Activated T-helper 1 cell treated with Interleukin-2 at 50 U/mL for 16 hours (primary cell): ENCODE results near the gene HERC3.

Experiments used
- DNase-seq: peaks from one replicate; pipeline ENCODE4 v3.0.0-alpha.2; 2020; ENCODE audit warnings: low read depth

Gene HERC3

GRCh38 chr4:88591787-88592599 lies at the start of gene HERC3:
Gene HERC3, plus strand, starts transcription at chr4:88592480. Its CDS starts 13,344 bp downstream, at chr4:88605824.
- peak; percentile 84 for DNase-seq

DNA sequence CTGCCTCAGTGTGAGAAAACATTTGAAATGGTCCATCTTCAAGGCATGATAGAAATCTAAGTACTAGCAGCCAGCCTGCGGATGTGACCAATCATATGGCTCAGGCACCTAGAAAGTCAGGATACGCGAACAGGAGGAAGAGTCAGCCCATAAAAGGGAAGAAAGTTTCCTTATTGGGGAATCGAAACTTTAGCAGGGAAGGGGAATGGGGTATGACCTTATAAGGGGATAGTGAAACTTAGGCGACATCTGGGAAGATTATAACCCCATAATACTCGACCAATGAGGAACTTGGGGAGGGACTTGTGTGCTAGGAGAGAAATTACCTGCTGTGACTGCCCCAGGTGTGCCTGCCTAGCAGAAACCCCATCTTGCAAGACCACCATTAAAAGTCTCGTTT lies 42.5 kb upstream of the HERC3 start:
- DNase-seq = no peak

DNA sequence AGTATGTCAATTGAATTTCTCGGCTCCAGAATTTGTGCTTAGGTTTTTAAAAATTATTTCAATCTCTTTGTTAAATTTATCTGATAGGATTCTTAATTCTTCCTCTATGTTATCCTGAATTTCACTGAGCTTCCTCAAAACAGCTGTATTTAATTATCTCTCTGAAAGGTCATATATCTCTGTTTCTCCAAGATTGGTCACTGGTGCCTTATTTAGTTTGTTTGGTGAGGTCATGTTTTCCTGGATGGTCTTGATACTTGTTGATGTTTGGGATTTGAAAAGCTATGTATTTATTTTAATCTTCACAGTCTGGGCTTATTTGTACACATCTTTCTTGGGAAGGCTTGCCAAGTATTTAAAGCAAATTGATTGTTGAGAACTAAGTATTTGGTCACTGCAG lies 24.7 kb upstream of the HERC3 start:
- DNase-seq = no peak

GRCh38 chr4:88570001-88570400 lies 22.3 kb upstream of the HERC3 start:
- no peak for DNase-seq

- DNase-seq = no peak
These were observed 18.9 kb upstream of the HERC3 start for GRCh38 chr4:88573276-88573980.

DNA sequence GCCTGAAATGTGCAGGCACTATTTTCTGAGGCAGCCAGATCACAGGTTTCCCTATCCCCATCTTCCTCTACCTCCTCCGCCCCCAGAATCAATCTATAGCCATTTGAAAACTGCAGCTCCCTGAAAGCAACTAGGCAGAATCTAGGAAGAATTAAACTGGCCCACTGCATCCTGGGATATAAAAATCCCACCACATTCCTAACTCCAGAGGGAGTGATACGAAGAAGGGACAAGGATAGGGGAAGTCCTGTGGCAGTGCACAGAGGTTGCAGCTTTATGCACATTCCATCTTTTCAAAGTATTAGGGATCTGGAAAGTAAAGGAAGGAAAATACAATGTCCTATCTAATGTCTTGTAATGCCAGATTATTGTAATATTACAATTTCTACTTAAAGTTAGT lies 18.3 kb upstream of the HERC3 start:
- no peak for DNase-seq

- DNase-seq = no peak
These were observed 17.1 kb upstream of the HERC3 start for GRCh38 chr4:88575186-88575585.

DNA sequence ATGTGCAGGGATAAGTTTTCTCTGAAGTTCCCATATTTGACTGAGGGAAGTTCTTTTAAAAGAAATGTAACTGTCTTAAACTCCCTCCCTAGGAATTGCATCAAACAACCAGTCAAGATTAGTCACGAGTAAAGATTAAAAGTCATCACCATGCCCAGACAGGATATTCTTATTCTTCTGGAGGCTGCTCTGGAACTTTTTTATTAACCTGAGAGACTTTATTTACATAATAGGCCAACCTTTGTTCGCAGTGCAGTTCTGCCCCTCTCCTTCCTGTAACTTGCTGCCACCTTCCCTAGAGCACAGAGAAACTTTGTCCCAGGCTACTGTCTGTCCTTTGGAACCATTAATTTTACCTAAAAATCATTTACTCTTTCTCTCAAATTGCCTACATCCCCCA lies 9.8 kb upstream of the HERC3 start:
- DNase-seq = no peak

GRCh38 chr4:88583631-88584470 lies 8.4 kb upstream of the HERC3 start:
- no peak for DNase-seq

DNA sequence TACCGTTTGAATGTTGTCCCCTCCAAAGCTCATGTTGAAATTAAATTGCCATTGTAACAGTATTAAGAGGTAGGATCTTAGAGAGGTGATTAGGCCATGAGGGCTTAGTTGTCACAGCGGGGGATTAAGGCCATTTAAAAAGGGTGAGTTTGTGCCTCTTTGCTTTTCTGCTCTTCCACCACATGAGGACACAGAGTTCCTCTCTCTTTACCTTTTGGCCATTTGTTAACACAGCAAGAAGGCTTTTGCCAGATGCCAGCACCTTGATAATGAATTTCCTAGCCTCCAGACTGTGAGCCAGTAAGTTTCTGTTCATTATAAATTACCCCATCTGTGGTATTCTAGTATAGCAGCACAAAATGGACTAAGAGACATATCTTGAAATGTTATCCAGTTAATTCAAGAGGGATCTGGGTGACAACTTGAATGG lies 7.8 kb upstream of the HERC3 start:
- DNase-seq = no peak

GRCh38 chr4:88585917-88586316 lies 6.4 kb upstream of the HERC3 start:
- DNase-seq = no peak

- no peak for DNase-seq
These were observed 5.0 kb upstream of the HERC3 start for GRCh38 chr4:88587306-88587705.

GRCh38 chr4:88592600-88593448 lies 544 bp downstream of the HERC3 start:
- peak; percentile 76 for DNase-seq

GRCh38 chr4:88597970-88598660 lies 5.8 kb downstream of the HERC3 start:
- DNase-seq = no peak

DNA sequence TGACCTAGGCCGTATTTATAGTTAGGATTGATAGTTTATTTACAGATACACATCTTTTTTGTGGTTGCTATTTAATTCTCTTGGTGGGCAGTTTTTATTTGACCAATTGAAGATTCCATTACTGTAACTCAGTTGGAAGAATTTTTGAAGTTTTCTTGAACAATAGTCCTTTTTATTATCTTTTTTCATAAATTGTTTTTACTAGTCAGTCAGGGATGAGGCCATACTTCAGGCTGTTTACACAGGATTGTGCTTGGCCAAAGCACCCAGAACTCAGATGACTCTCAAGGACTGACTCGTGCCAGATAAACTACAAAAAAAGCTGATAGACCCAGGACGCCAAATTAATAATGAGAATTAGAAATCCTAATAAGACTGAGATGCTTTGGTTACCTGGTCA lies 7.0 kb downstream of the HERC3 start:
- DNase-seq = no peak

DNA sequence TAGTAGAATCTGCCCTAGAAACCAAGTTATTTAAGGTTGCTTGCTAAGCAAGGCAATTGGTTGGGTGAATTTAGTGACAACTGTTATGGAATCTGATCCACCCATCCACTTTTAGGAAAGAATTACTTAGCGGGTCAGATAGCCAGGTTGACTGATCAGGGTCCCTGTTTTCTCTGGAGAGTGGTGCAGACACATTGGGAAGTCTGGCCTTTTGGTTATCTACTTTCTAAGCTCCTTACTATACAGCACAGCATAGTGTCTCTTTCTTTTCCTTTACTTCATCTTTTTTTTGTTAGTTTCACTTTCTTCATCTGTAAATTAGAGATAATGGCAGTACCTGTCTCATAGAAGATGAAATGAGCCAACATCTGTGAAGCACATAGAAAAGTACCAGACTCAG lies 7.4 kb downstream of the HERC3 start:
- no peak for DNase-seq

- no peak for DNase-seq
These were observed 8.0 kb downstream of the HERC3 start for GRCh38 chr4:88600176-88600838.

DNA sequence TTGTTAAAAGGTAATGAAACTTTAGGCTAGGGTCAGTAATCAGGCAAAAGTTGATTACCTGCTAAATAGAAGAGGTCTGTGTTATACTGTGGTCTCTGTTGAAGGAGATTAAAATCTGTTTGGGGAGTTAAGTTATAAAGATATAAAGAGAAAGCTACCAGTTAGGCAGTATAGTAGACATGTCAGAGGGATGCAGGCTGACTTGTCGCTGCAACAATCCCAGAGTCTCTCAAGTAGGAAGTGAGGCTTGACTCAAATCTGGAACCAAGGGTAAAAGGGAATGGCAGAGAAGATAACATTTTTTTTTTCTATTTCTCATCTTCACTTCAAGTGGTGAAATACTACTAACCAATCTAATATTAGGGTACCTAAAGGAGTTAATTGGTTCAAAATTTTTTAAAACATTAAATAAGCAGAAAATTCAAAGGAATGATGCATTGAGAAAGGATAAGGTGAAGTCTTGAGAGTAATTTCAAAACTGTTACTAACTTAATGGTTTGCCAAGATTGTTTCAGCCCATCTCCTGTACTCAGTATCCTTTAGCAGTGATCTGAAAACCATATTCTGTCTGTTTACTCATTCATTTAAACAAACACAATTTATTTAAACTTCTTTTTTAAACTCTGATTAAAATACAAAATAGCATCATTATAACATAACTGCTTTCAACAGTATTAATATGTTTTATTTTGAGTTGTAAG lies 12.8 kb downstream of the HERC3 start:
- no peak for DNase-seq

DNA sequence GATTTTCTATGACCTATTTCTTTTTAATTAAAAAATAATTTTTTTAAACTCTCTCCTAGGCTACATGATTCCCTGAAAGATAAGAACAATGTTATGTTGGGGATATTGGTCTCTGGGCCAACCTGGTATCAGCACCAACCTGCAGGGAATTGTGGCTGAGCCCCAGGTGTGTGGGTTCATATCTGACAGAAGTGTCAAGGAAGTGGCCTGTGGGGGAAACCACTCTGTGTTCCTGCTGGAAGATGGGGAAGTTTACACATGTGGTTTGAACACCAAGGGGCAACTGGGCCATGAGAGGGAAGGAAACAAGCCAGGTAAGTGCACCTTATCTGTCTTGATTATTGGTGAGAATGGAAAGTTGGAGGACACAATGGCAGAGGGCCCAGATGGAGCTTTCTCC lies 13.5 kb downstream of the HERC3 start:
- DNase-seq = no peak

DNA sequence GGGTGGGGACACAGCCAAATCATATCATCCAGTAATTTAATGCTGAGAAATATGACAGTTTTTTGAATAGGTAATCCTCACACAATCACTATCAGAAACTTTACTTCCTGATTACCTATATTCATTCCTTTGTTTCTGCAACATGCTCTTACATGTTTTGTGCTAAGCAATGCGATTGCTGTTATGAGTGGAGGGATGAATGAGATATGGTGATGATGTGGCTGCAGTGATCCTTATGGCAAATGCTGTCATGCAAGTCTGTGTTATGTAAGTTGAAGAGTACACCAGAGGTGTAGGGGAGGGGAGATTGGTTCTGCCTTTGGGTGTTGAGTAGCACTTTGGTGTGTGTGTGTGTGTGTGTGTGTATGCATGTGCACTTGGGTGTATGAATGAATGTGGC lies 14.6 kb downstream of the HERC3 start:
- DNase-seq = no peak
